GM12878 (cell line): ENCODE results near the gene KATNBL1. TPM values are rescaled to one million over a fixed set of nuclear protein-coding genes. Genes with fewer than 3 reads are reported as not detected.

Experiments used
- BACH1 ChIP-seq: fragments of 450-650 bp; IDR thresholded peaks from 2 replicates; pipeline ENCODE4 v1.6.1; 2017; ENCODE audit warnings: mild to moderate bottlenecking, borderline replicate concordance
- BRCA1 ChIP-seq: IDR thresholded peaks from 2 replicates; pipeline ENCODE4 v1.6.1; 2011; ENCODE audit warnings: low read depth, low read length, improper control_type of control experiment
- EED ChIP-seq: sonication (generic); IDR thresholded peaks from 2 replicates; pipeline ENCODE4 v1.6.1; 2016; ENCODE audit warnings: antibody characterized with exemption, low read depth
- FOXK2 ChIP-seq: fragments of 450-650 bp; IDR thresholded peaks from 2 replicates; pipeline ENCODE4 v1.6.1; 2017; ENCODE audit warnings: mild to moderate bottlenecking, moderate library complexity
- FOXM1 ChIP-seq: IDR thresholded peaks from 2 replicates; pipeline ENCODE4 v1.6.1; 2012; ENCODE audit warnings: low read depth, mild to moderate bottlenecking, inconsistent platforms, low read length, moderate library complexity
- IRF4 ChIP-seq: IDR thresholded peaks from 2 replicates; pipeline ENCODE4 v1.6.1; 2011; ENCODE audit warnings: low read depth, low read length
- IRF5 ChIP-seq: fragments of 450-650 bp; IDR thresholded peaks from 2 replicates; pipeline ENCODE4 v1.6.1; 2017; ENCODE audit warnings: borderline replicate concordance
- KDM1A ChIP-seq: fragments of 200-600 bp; sonication (generic); IDR thresholded peaks from 2 replicates; pipeline ENCODE4 v1.6.1; 2016; ENCODE audit warnings: borderline replicate concordance
- LARP7 ChIP-seq: fragments of 450-650 bp; IDR thresholded peaks from 2 replicates; pipeline ENCODE4 v1.6.1; 2017; ENCODE audit warnings: mild to moderate bottlenecking
- MEF2B ChIP-seq: fragments of 450-650 bp; IDR thresholded peaks from 2 replicates; pipeline ENCODE4 v1.6.1; 2018; ENCODE audit warnings: mild to moderate bottlenecking, moderate library complexity; ENCODE audit not compliant: partially characterized antibody, poor library complexity, severe bottlenecking
- MTA2 ChIP-seq: fragments of 450-650 bp; IDR thresholded peaks from 2 replicates; pipeline ENCODE4 v1.6.1; 2016; ENCODE audit warnings: low read depth, mild to moderate bottlenecking, moderate library complexity
- MXI1 ChIP-seq: fragments of 150-350 bp; IDR thresholded peaks from 2 replicates; pipeline ENCODE4 v1.6.1; 2011; ENCODE audit warnings: low read depth, mild to moderate bottlenecking, inconsistent platforms, low read length, improper control_type of control experiment
- MYC ChIP-seq: IDR thresholded peaks from 2 replicates; pipeline ENCODE4 v1.6.1; 2011; ENCODE audit warnings: mild to moderate bottlenecking, low read length, moderate library complexity, inconsistent platforms; ENCODE audit not compliant: insufficient read depth, insufficient replicate concordance, insufficient read length, severe bottlenecking
- NFXL1 ChIP-seq: fragments of 450-650 bp; IDR thresholded peaks from 2 replicates; pipeline ENCODE4 v1.6.1; 2017; ENCODE audit warnings: antibody characterized with exemption, mild to moderate bottlenecking, borderline replicate concordance
- NFYB ChIP-seq: IDR thresholded peaks from 2 replicates; pipeline ENCODE4 v1.6.1; 2011; ENCODE audit warnings: low read depth, mild to moderate bottlenecking, low read length, improper control_type of control experiment, moderate library complexity; ENCODE audit not compliant: insufficient read depth
- NR2C1 ChIP-seq: fragments of 450-650 bp; IDR thresholded peaks from 2 replicates; pipeline ENCODE4 v1.6.1; 2017; ENCODE audit warnings: antibody characterized with exemption, mild to moderate bottlenecking, moderate library complexity
- NR2C2 ChIP-seq: IDR thresholded peaks from 2 replicates; pipeline ENCODE4 v1.6.1; 2011; ENCODE audit warnings: borderline replicate concordance, low read depth; ENCODE audit not compliant: control insufficient read depth, insufficient read length
- SUZ12 ChIP-seq: fragments of 200-600 bp; sonication (generic); IDR thresholded peaks from one replicate; pipeline ENCODE4 v1.6.1; 2018; ENCODE audit warnings: antibody characterized with exemption, mild to moderate bottlenecking; ENCODE audit not compliant: unreplicated experiment
- TARDBP ChIP-seq: IDR thresholded peaks from 2 replicates; pipeline ENCODE4 v1.6.1; 2016; ENCODE audit warnings: borderline replicate concordance
- TCF12 ChIP-seq: IDR thresholded peaks from 2 replicates; pipeline ENCODE4 v1.6.1; 2011; ENCODE audit warnings: low read depth, mild to moderate bottlenecking, low read length
- YBX1 ChIP-seq: fragments of 450-650 bp; IDR thresholded peaks from 2 replicates; pipeline ENCODE4 v1.6.1; 2016; ENCODE audit warnings: antibody characterized with exemption
- ZNF384 ChIP-seq: IDR thresholded peaks from 2 replicates; pipeline ENCODE4 v1.6.1; 2012; ENCODE audit warnings: low read depth, mild to moderate bottlenecking, low read length, improper control_type of control experiment, borderline replicate concordance
- polyA plus RNA-seq, 11 experiments: library from polyadenylated mRNA; depleted of rRNA in 4 of 11; unstranded in 6 of 11; stranded (reverse) in 5 of 11; fragments of >200 nt; fragmentation: Nextera tagmentation in 4 of 11; fragmentation: Illumina TruSeq in 1 of 11; extraction: Ambion mirVana in 4 of 11; extraction: Trizol in 1 of 11; gene quantifications; 1 replicate in 1 of 11; 2 replicates in 10 of 11; pipeline versions ENCODE4 v1.2.1 to v1.2.3, GENCODE V29; 2011 to 2016; ENCODE audit warnings: inconsistent platforms in 2 of 11, missing spikeins in 2 of 11, low read depth in 1 of 11
- total RNA-seq, 4 experiments: library from RNA; depleted of rRNA in 3 of 4; stranded (reverse); fragments of >200 nt in 3 of 4; fragmentation: Illumina TruSeq in 1 of 4; extraction: Trizol in 1 of 4; gene quantifications; 2 replicates each; pipeline versions ENCODE4 v1.2.1 to v1.2.3, GENCODE V29; 2013 to 2021
- TF ChIP-seq, protein P1 (sequence below): fragments of 450-650 bp; IDR thresholded peaks from 2 replicates; pipeline ENCODE4 v1.6.1; 2017; ENCODE audit warnings: mild to moderate bottlenecking
- TF ChIP-seq, protein P2 (sequence below): IDR thresholded peaks from 2 replicates; pipeline ENCODE4 v1.6.1; 2011; ENCODE audit warnings: low read depth, mild to moderate bottlenecking, low read length, moderate library complexity, borderline replicate concordance; ENCODE audit errors: extremely low read depth
- TF ChIP-seq, protein P3 (sequence below): fragments of 450-650 bp; IDR thresholded peaks from 2 replicates; pipeline ENCODE4 v1.6.1; 2016; ENCODE audit warnings: mild to moderate bottlenecking, moderate library complexity, borderline replicate concordance

Gene KATNBL1
- total and polyA plus RNA-seq, 10 of the 15 experiments (the other 5 are each of a cell fraction or from before 2014, with no cell fraction given): 7.8 to 58.8 (median 30.1) TPM

DNA sequence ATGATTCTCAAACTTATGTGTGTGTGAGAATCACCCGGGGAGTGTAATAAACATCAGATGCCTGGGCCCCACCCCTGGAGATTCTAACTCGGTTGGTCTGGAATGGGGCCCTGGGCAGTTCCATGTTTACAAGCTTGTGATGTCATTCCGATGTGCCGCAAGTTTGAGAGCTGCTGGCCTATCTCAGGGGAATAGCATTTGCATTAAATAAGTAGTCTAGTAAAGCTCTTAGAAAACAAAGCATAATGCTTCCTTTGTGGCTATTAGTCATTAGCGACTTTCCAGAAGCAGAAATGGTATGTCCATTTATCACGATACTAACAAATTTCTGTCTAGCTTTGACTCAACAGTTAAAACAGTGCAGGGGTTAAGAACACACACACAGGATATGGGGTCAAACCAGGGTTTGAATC, 87.1 kb downstream of the KATNBL1 start (continued):
- TF ChIP-seq NFXL1: no peak
- no peak for TF ChIP-seq LARP7
- TF ChIP-seq NR2C2: no peak
- no peak for TF ChIP-seq KDM1A
- peak; percentile 15; the same call in 1 of the 2 replicates for TF ChIP-seq NR2C1
- TF ChIP-seq MYC: no peak
- TF ChIP-seq YBX1: no peak
- TF ChIP-seq BRCA1: no peak
- no peak for TF ChIP-seq ZNF384
- 0 out of 2 replicates have a peak, but pooled peaks have one; percentile 19 for TF ChIP-seq FOXK2
- TF ChIP-seq NFYB: no peak
- no peak for TF ChIP-seq TCF12
- TF ChIP-seq TARDBP: no peak
- TF ChIP-seq, protein P1, sequence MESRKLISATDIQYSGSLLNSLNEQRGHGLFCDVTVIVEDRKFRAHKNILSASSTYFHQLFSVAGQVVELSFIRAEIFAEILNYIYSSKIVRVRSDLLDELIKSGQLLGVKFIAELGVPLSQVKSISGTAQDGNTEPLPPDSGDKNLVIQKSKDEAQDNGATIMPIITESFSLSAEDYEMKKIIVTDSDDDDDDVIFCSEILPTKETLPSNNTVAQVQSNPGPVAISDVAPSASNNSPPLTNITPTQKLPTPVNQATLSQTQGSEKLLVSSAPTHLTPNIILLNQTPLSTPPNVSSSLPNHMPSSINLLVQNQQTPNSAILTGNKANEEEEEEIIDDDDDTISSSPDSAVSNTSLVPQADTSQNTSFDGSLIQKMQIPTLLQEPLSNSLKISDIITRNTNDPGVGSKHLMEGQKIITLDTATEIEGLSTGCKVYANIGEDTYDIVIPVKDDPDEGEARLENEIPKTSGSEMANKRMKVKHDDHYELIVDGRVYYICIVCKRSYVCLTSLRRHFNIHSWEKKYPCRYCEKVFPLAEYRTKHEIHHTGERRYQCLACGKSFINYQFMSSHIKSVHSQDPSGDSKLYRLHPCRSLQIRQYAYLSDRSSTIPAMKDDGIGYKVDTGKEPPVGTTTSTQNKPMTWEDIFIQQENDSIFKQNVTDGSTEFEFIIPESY: no peak
- peak; percentile 46; the same call in 1 of the 2 replicates for TF ChIP-seq IRF4
- no peak for TF ChIP-seq SUZ12
- TF ChIP-seq BACH1: peak; percentile 93
- TF ChIP-seq EED: no peak
- no peak for TF ChIP-seq MXI1
- TF ChIP-seq MEF2B: peak; percentile 91
- TF ChIP-seq, protein P2, sequence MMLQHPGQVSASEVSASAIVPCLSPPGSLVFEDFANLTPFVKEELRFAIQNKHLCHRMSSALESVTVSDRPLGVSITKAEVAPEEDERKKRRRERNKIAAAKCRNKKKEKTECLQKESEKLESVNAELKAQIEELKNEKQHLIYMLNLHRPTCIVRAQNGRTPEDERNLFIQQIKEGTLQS: no peak
- peak; percentile 36; the same call in 1 of the 2 replicates for TF ChIP-seq FOXM1
- TF ChIP-seq MTA2: peak; percentile 90
- no peak for TF ChIP-seq IRF5
- TF ChIP-seq, protein P3, sequence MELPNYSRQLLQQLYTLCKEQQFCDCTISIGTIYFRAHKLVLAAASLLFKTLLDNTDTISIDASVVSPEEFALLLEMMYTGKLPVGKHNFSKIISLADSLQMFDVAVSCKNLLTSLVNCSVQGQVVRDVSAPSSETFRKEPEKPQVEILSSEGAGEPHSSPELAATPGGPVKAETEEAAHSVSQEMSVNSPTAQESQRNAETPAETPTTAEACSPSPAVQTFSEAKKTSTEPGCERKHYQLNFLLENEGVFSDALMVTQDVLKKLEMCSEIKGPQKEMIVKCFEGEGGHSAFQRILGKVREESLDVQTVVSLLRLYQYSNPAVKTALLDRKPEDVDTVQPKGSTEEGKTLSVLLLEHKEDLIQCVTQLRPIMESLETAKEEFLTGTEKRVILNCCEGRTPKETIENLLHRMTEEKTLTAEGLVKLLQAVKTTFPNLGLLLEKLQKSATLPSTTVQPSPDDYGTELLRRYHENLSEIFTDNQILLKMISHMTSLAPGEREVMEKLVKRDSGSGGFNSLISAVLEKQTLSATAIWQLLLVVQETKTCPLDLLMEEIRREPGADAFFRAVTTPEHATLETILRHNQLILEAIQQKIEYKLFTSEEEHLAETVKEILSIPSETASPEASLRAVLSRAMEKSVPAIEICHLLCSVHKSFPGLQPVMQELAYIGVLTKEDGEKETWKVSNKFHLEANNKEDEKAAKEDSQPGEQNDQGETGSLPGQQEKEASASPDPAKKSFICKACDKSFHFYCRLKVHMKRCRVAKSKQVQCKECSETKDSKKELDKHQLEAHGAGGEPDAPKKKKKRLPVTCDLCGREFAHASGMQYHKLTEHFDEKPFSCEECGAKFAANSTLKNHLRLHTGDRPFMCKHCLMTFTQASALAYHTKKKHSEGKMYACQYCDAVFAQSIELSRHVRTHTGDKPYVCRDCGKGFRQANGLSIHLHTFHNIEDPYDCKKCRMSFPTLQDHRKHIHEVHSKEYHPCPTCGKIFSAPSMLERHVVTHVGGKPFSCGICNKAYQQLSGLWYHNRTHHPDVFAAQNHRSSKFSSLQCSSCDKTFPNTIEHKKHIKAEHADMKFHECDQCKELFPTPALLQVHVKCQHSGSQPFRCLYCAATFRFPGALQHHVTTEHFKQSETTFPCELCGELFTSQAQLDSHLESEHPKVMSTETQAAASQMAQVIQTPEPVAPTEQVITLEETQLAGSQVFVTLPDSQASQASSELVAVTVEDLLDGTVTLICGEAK: no peak
